GM12873 (cell line): ENCODE data around the gene KCNJ10.

ENCODE experiments used
- TF ChIP-seq, protein P1 (sequence below): IDR thresholded peaks from 2 replicates; pipeline ENCODE4 v1.5.1; 2012; ENCODE audit warnings: low read depth, mild to moderate bottlenecking, moderate library complexity, low read length, control low read depth; ENCODE audit not compliant: insufficient read depth; ENCODE audit errors: missing control alignments

KCNJ10 gene

DNA sequence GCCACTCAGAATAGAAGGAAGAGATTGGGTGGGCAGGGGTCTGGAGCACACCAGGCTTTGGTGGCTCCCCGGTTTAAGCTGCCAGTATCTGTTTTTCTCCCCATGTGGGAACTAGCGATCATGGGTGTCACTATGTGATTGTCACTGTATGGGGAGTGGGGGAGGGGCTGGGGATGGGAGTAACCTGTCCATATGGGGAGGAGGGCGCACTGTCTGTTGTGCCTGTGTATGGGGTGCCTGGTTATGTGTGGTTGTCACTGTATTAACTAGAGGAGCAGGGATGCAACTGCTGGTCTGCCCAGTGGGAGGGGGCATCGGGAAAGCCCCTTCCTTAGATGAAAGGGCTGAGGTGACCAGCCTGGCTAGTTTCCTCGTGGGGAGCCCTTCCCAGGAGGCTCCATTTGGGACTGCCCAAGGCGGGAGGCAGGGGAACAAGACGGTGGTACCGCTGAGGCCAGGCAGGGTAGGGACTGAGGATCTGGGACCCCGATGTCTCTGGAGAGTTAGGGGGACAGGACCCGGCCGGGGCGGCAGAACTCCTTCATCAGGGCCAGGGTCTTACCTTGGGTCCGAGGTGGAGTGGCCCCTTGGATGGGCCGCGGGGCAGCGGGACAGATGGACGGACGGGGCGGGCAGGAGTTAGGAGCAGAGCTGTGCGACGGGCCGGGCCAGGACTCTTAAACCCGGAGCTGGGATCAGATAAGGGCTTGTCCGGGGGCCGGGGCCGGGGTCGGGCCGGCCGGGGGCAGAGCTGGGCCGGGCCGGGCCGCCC lies at the start of gene KCNJ10:
TSS of gene KCNJ10 (minus strand) at position 701 of the 772 bp plus-strand sequence. CDS start 27,628 bp downstream, outside the sequence.
- TF ChIP-seq, protein P1, sequence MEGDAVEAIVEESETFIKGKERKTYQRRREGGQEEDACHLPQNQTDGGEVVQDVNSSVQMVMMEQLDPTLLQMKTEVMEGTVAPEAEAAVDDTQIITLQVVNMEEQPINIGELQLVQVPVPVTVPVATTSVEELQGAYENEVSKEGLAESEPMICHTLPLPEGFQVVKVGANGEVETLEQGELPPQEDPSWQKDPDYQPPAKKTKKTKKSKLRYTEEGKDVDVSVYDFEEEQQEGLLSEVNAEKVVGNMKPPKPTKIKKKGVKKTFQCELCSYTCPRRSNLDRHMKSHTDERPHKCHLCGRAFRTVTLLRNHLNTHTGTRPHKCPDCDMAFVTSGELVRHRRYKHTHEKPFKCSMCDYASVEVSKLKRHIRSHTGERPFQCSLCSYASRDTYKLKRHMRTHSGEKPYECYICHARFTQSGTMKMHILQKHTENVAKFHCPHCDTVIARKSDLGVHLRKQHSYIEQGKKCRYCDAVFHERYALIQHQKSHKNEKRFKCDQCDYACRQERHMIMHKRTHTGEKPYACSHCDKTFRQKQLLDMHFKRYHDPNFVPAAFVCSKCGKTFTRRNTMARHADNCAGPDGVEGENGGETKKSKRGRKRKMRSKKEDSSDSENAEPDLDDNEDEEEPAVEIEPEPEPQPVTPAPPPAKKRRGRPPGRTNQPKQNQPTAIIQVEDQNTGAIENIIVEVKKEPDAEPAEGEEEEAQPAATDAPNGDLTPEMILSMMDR: no peak

DNA sequence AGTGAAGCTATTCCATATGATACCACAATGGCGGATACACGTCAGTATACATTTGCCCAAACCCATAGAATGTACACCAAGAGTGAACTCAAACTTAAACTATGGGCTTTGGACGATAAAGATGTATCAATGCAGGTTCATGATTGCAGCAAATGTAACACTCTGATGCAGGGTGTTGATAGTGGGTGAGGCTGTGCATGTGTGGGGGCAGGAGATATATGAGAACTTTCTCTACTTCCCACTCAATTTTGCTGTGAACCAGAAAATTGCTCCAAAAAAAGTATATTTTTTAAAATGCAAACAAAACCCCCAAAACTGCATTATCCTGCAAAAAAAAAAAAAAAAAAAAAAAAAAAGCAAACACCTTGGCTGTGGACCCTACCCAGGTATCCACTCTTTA lies 49.0 kb upstream of the KCNJ10 start:
- TF ChIP-seq, protein P1: no peak

DNA sequence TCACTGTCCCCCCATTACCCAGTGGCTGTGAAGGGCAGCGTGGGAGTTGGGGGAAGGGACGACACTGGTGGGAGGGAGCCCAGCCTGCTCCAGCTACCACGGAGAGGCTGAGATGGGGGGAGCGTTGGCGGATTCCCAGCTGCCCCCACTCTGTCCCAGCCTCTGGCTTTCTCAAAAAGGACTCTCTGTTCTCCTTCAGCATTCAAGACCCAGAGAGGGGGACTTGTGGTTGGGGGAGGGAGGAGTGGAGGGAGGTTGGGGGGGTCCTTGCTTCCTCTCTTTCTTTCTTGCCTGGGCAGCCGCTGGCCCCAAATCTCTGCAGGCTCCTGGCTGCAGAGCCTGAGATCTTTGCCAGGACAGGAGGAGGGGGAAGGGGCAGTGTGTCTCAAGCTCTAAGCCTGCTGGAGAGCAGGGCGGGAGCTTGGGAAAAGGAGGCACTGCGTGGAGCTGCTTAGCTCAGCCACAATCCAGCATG lies 47.8 kb upstream of the KCNJ10 start:
- TF ChIP-seq, protein P1: no peak

DNA sequence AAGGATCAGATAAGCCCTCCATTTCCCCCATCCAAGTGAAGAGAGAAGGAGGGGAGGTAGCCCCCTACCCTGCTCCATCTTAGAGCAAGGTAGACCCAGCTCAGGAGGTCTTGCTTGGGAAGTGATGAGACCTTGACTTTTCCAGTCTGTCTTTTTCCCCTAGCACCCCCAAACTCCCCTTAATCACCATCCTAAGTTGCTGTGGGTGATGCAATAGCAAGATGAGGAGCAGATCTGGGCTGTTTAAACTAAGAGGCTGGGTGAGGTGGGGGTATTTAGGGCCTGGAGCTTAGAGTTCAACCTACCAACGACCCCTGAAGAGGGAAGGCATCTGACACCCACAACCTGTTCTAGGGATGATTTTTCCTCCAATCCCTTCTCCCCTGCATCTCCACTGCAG lies 47.3 kb upstream of the KCNJ10 start:
- TF ChIP-seq, protein P1: no peak

DNA sequence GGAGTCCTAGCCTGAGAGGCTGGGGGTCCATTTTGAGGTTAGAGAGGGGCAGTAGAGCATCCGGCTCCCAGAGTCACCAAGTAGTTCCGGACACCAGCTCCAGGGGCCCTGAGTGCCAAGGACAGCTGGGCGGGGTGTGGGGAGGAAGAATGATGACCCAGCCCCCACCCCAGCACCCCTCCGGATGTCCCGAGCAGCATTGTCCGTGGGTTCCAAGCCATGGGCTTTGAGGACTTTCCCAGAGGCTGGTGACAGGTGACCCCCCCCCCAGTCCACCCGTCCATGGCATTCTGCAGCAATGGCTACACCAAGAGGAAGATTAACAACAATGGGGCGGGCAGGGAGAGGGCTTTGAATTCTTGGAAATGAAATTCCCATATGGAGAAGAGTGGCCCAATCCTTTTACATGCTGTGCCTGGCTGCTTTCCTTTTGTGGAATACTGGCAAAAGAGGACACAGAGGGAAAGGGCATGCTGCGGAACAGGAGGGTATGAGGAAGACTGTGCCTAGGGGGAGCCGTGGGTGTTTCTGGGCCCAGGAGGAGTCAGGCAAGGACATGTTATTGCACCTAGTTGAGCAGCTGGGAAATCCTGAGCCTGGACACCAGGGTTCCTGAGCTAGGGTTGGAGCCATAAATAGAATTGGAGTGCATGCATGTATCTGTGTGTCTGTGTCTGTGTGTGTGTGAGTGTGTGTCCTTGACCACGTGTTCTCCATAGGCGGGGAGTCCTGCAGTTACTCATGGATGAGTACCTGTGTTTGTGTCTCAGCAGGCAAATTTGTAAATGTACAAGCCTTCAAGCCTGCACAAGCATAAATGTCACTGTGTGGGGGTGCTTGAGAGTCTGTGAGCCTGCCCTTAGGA lies 46.6 kb upstream of the KCNJ10 start:
- TF ChIP-seq, protein P1: no peak

DNA sequence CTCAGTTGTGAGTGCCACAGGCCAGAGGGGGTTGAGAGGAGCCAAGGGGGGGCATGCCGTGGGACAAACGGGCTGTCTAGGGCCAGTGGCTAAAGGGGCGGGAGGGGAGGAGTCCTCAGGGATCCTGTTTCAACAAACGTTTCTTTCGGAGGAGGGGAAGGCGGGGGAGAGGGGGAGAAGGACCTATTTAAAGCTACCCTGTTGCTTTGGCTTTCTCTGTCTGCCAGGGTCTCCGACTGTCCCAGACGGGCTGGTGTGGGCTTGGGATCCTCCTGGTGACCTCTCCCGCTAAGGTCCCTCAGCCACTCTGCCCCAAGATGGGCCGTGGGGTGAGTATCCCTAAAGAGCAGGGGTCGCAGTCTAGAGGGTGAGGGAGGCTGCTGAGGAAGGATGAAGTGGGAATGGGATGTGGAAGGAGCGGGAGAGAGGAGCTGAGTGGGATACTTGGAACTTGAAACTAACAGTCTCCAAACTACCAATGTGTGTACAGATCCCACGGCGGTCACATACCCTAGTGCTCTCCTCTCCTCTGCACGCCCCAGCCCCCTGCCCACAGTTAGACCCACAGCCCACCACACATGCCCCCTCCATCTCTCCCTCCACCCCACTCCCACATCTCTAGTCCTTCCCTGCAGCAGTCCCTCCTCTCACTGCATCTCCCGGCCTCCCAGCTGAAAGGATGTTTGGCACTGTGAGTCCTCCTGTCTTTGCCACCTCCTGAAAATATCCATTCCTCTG lies 45.8 kb upstream of the KCNJ10 start, which contains the start of gene ATP1A2:
TSS of gene ATP1A2 (plus strand) at position 215 of the 738 bp plus-strand sequence. CDS start at position 318, 103 bp downstream.
- TF ChIP-seq, protein P1: no peak
